HG03469 (cell line): Measurements from ENCODE around the gene FXN.

Source experiments
- ATAC-seq: cut with Tn5 transposase; IDR thresholded peaks from one replicate; pipeline ENCODE4 v1.9.1; 2021; ENCODE audit warnings: mild to moderate bottlenecking, moderate library complexity, moderate number of reproducible peaks; ENCODE audit not compliant: unreplicated experiment

Gene FXN

GRCh38 chr9:69137311-69137710, 101.8 kb downstream of the FXN start:
- no peak for ATAC-seq

GRCh38 chr9:69139596-69139995, 104.0 kb downstream of the FXN start:
- ATAC-seq = no peak

- no peak for ATAC-seq
Observed at GRCh38 chr9:69140123-69140735, 104.7 kb downstream of the FXN start.

- ATAC-seq = no peak
Observed at GRCh38 chr9:69141851-69142250, 106.3 kb downstream of the FXN start.

- ATAC-seq = no peak
Observed at GRCh38 chr9:69143291-69143690, 107.7 kb downstream of the FXN start.

- no peak for ATAC-seq
Observed at GRCh38 chr9:69145144-69145715, 109.7 kb downstream of the FXN start.

- ATAC-seq = no peak
Observed at GRCh38 chr9:69147041-69147834, 111.7 kb downstream of the FXN start.

GRCh38 chr9:69149321-69149807, 113.8 kb downstream of the FXN start:
- ATAC-seq = no peak
